ENCODE measurements around the gene SLC8A2. TPM values are rescaled to one million over a fixed set of nuclear protein-coding genes. Genes with fewer than 3 reads are reported as not detected.

Gene SLC8A2
- total RNA-seq, 1 experiment from 2014 or later: not detected

DNA sequence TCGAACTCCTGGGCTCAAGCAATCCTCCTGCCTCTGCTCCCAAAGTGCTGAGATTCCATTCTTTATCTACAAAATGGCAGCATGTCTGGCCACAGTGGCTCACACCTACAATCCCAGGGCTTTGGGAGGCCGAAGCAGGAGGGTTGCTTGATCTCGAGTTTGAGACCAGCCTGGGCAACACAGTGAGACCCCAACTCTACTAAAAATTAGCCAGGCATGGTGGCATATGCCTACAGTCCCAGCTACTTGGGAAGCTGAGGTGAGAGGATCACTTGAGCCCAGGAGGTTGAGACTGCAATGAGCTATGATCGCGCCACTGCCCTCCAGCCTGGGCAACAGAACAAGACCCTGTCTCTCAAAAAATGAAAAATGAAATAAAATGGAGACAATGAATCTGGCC, 37.0 kb upstream of the SLC8A2 start:
- no peaks in the 10 kb centered on the region for H3K9me3 ChIP-seq
- peaks cover 43% of the 10 kb centered on the region for H3K36me3 ChIP-seq
- H3K27me3 ChIP-seq: no peaks in the 10 kb centered on the region
- no peak overlapping the region for H3K4me3 ChIP-seq
- no peak for DNase-seq

DNA sequence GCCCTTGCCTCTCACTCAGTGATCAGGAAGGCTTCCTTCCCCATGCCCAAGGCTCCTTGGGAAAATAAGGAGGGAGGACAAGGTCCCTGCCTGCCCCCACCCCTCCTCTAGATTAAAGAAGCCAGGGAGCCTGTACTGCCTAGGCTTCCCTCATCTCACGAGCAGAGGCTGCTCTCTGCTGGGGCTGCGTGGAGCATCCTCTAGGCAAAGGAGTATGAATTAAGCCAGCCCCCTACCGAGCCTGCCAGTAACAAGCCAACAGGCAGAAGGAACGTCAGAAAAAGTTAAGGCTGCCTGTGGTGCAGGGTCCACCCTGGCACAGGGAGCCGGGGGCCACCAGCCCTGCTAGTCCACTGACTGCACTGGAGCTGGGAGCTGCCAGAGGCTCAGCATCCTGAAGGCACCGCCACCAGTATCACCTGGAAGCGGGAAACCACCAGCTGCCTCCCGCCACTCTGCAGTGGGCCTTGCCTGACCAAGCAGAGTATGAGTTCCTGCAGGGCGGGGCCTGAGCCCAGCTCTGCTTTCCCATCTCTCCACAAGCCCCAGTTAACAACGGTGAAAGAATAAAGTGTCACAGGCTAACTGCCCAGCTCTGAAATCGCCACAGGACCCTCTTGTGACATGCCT, 36.3 kb upstream of the SLC8A2 start:
- Histone ChIP-seq H3K4me3 (no peak overlapping the region), H3K27me3 (no peaks in the 10 kb centered on the region), H3K36me3 (peaks cover 50% of the 10 kb centered on the region), H3K9me3 (no peaks in the 10 kb centered on the region)
- no peak for DNase-seq

DNA sequence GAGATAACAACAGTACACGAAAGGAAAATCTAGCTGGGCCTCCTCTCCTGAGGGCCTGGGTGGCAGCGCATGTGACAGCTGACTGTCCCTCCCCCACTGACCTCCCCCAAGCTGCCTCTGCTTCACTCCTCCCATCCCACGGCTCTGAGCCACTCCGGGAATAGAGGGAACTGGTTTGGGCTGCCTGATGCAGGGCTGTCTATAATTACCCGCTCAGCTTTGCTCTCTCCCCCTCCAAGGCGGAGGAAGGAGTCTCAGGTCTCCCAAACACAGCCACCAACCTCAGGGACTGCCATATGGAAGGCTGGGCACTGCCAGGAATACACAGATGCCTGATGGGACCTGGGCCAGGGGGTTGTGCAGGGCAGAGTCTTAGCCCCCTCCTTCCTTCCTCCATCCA, 35.3 kb upstream of the SLC8A2 start:
- peaks cover 55% of the 10 kb centered on the region for H3K36me3 ChIP-seq
- H3K4me3 ChIP-seq: no peak overlapping the region
- DNase-seq: no peak
- no peaks in the 10 kb centered on the region for H3K27me3 ChIP-seq
- H3K9me3 ChIP-seq: no peaks in the 10 kb centered on the region

DNA sequence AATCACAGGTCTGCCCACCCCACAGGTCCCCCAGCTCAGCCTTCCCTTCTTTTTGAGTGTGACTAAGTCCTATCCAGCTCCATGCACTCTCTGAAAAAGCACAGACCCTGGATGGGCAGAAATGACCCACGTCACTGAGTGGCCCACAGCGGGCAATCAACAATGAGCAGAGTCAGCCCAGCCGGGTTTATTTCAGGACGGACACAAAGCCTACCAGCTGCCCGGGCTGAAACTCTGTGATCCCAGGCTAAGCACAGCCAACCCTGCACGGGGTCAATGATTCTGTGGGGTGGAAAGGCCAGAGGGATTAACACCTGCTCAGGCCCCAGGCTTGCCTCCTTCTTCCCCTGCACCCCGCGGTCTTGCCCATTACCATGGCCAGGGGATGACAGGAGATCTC, 34.8 kb upstream of the SLC8A2 start:
- Histone ChIP-seq H3K4me3 (no peak overlapping the region), H3K9me3 (no peaks in the 10 kb centered on the region), H3K27me3 (no peaks in the 10 kb centered on the region), H3K36me3 (peaks cover 54% of the 10 kb centered on the region)
- no peak for DNase-seq

DNA sequence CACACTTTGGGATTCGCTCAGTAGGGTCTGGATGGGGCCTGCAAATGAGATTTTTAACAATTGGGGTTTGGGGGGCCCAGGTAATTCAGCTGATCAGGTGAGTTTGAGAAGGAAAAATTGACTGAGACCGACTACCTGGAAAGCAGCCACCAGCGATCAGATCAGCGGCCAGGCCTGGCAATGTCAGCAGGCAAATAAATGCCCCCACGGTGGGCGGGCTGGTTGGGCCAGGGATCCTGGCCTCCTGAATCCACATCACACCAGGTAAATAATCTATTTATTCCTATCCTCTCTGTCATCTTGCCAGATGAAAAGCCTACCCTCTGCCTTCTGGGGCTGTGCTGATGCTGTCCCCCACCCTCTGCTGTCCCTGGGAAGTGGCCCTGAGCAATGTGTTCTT, 33.8 kb upstream of the SLC8A2 start:
- no peak for DNase-seq
- no peaks in the 10 kb centered on the region for H3K9me3 ChIP-seq
- no peaks in the 10 kb centered on the region for H3K27me3 ChIP-seq
- peaks cover 59% of the 10 kb centered on the region for H3K36me3 ChIP-seq
- H3K4me3 ChIP-seq: no peak overlapping the region

DNA sequence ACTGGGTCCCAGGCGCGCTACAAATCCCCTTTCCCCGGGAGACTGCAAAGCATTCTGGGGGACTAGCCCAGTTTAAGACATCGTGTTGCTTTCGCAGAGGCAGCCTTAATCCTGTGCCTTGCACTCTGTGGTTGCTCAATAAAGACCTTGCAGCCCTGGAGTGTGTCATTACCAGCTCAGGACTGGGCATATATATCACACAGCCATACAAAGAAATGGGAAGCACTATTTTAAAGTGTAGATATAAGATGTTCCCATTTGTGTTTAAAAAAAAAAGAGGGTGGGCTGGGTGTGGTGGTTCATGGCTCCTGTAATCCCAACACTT, 32.1 kb upstream of the SLC8A2 start:
- Histone ChIP-seq H3K9me3 (no peaks in the 10 kb centered on the region), H3K4me3 (no peak overlapping the region), H3K36me3 (peaks cover 74% of the 10 kb centered on the region), H3K27me3 (no peaks in the 10 kb centered on the region)
- DNase-seq: no peak

DNA sequence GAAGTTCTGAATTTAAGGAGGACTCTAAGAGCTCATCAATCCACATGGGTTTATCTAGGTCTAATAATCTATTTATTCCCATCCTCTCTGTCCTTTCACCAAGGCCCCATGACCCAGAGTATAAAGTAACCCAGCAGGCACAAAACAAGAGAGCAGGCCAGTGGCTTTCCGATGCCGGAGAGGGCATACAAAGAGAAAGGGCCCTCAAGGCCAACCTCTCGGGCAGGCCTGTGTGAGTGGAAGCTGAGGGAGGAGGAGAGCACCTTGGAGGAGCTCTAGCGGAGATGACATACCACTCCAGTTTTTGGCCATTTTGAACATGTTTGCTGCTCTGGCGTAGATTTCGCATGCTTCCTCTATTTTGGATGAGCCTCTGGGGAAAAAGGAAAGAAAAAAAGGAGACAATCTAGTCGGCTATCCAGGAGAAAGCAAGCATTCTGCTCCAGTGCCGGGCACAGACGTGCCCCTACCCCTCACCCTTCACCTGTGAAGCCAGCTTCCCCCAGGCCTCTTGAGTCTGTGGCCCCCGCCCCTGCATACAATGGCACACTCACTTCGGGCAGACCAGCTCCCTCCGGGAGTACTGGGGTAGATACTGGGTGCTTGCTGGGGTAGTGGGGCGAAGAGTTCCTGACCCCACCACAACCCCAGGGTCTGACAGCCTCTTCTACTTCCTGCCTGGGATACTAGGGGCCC, 31.6 kb upstream of the SLC8A2 start:
- H3K27me3 ChIP-seq: no peaks in the 10 kb centered on the region
- peaks cover 77% of the 10 kb centered on the region for H3K36me3 ChIP-seq
- no peaks in the 10 kb centered on the region for H3K9me3 ChIP-seq
- DNase-seq: no peak
- H3K4me3 ChIP-seq: no peak overlapping the region

DNA sequence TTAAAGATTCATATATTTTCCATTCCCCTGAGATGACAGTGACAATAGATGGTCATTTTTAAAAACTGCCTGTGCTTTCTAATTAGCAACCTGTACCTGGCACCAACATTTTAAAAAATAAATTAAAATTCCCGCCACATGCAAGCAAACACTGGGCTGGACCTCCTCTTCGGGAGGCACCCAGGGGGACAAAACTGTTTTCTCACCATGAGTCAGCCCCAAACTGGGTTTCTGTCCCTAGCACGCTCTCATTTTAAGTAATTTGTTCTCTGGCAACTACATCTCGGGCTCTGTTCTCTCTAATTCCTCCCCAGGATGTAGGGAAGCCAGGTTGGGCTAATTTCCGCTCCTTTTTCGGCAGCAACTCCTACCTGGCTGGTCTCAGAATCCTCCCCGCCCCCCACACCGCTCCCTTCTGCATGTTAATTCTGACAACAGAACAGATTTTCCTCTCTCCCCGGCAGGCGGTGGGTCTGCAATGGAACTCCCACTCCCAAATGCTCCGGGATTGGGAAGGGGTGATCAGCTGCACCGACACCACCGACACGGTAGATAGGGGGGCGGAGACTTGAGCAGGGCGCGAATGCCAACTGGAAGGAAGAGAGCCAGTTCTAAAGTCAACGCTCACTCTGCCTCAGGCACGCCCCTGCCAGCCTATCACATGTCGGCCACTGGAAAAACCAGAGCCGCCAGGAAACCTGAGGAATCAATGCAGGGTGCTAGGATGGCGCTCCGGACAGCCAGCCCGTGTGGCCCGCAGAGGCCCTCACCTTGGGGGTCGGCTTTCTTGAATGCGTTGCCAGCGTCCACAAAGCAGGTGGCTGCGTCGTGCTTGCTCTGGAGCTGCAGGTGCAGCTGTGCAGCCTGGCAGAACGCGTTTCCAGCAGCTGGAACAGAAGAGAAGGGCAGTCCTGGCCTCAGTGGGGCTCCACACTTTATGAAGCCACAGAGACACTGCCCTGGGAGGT, 28.5 kb upstream of the SLC8A2 start:
- Histone ChIP-seq H3K4me3 (no peak overlapping the region), H3K36me3 (peaks cover 84% of the 10 kb centered on the region), H3K27me3 (no peaks in the 10 kb centered on the region), H3K9me3 (no peaks in the 10 kb centered on the region)
- DNase-seq: no peak

DNA sequence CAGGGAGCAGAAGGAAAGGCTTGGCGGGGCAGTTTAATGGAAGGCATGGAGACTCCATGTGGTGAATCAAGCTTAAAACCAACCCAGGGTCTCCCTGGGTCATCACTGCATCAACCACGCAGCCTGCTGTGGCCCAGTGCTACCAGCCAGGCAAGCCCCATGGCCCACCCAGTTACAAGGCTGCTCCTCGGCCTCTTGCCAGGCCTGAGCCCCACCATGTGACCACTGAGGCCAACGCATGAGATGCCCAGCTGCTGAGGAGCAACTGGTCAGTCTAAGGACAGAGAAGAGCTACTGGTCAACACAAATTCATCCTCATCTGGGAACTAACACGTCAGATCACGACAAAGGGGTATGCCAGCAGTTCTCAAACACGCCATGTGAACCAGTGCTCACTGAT, 27.7 kb upstream of the SLC8A2 start:
- peaks cover 82% of the 10 kb centered on the region for H3K36me3 ChIP-seq
- no peak for DNase-seq
- no peak overlapping the region for H3K4me3 ChIP-seq
- no peaks in the 10 kb centered on the region for H3K27me3 ChIP-seq
- H3K9me3 ChIP-seq: no peaks in the 10 kb centered on the region

DNA sequence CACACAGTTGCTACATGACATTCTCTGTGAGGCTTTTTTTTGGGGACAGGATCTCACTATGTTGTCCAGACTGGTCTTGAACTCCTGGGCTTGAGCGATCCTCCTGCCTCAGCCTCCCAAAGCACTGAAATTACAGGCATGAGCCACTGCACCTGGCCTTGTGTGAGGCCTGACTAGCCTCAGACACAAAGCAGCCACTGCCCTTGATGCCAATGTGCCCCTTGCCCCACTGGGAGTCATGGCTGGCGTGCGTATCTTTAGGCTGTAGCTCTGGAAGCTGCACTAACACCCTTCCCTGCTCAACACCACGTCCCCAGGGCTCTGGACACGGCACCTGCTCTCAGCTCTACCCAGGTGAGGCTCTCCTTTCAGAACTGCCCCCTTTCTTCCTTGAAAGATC, 26.9 kb upstream of the SLC8A2 start:
- no peaks in the 10 kb centered on the region for H3K9me3 ChIP-seq
- H3K36me3 ChIP-seq: peaks cover 84% of the 10 kb centered on the region
- H3K27me3 ChIP-seq: no peaks in the 10 kb centered on the region
- DNase-seq: no peak
- no peak overlapping the region for H3K4me3 ChIP-seq

DNA sequence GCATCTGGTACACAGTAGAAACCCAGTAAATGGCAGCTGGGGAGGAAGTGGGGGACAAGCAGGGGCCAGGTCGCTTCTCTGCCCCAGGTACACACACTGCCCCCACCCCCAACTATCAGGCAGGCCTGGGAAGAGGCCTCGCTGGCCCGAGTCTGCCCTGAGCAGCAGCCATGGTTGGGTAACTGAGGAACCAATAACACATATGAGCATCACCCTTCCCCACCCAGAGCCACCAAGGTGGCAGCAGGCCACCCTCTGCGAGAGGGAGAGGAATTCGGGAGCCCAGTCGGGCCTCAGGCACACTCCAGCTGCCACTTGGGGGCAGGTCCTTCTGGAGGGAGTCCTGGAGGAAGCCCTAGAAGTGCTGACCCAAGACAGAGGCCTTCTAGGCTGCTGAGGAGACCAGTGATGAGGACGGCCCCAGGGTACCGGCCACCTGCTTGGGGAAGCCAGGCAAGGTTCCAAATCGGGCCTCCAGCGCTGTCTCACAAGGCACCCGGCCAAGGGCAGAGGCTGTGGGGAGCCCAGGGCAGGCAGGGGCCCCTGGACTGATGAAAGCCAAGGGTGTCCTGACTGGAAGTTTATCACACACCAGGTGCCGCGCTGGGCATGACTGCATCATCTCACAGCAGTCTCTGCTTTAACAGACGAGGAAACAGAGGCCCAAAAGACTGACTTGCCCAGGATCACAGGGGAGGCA, 26.3 kb upstream of the SLC8A2 start:
- no peak for DNase-seq
- H3K9me3 ChIP-seq: no peaks in the 10 kb centered on the region
- H3K27me3 ChIP-seq: no peaks in the 10 kb centered on the region
- H3K36me3 ChIP-seq: peaks cover 80% of the 10 kb centered on the region
- H3K4me3 ChIP-seq: no peak overlapping the region

DNA sequence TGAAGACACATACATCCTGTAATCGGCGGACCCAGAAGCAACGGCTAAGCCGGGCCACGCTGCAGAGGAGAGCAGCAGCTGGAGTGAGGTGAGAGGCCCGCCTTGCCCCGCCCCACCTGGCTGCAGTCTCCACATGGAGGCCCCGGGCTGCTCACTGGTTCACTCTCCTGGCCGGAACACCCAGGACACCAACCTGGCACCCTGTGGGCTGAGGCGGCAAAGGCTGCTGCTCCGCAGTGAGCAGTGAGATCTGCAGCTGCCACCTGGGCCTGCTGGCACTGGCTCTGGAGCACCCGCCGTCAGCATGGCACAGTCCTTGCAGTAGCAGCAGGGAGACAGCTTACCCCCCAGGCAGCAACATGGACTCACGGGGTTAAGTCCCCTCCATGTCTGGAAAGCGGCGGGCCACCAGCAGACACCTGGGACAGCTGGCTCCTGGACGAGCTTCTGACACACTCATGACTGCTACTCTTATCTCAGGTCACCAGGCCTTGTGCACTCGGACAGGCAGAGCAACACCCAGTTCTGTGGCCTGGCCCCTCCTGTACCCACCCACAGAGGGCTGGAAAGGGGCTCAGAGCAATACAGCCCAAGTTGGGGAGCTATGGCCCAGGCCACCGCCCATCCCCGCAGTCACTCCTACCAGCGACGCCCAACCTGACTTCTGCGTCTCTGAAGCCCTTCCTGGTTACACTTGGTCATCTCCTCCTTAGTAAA, 25.5 kb upstream of the SLC8A2 start:
- H3K9me3 ChIP-seq: no peaks in the 10 kb centered on the region
- no peak overlapping the region for H3K4me3 ChIP-seq
- DNase-seq: no peak
- no peaks in the 10 kb centered on the region for H3K27me3 ChIP-seq
- peaks cover 77% of the 10 kb centered on the region for H3K36me3 ChIP-seq

DNA sequence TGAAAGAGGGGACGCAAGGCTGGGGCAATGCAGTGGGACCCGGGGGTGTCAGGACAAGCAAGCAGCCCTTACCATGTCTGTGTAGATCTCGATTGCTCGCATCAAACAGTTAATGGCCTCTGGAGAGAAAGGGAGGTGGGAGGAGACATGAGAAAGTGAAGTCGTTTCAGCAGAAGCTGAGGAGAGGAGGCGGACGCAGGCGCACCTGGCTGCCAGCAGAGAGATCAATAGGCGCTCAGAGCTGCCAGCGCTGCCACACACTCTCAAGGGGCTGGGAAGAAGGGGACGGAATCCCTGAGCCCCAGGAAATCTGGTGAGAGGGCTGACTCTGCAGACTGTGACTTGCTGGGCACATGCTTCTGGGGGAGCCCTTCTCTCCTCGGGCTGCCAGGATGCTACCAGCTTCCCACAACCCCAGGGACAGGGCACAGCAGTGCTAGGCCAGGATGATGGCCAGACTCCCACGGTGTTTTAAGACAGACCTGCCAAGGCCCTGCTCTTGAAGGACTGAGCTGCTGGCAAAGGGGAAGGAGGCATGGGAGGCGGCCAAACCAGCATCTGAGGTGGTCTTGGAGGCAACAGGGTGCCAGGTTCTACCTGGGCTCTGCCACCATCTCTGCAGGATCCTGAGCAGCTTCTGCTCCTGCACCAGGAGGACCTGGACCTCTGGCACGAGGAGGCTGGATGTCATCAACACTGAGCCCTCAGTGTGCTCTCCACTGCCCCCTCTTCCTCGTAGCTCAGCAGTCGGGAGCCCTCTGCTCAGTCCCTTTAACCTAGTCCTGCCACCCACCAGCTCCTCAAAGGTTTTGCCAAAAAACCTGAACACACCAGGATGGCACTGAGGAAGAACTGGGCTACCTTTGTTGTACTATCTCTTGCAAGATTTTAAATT, 24.0 kb upstream of the SLC8A2 start:
- H3K9me3 ChIP-seq: no peaks in the 10 kb centered on the region
- no peak overlapping the region for H3K4me3 ChIP-seq
- no peaks in the 10 kb centered on the region for H3K27me3 ChIP-seq
- no peak for DNase-seq
- H3K36me3 ChIP-seq: peaks cover 84% of the 10 kb centered on the region

DNA sequence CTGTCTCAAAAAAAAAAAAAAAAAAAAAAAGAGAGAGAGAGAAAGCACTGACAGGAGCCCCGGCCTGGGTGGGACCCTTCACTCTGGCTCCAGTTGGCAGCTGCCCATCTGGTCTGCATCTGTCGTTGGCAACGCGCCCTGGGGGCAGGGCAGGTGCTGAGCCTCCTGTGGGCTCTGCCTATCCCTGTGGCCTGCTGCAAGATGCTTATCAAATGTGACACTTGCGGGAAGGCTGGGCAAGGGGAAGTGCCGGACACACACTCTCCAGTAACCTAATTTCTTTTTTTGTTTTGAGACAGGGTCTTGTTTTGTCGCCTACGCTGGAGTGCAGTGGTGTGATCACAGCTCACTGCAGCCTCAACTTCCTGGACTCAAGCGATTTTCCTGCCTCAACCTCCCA, 23.0 kb upstream of the SLC8A2 start:
- Histone ChIP-seq H3K9me3 (no peaks in the 10 kb centered on the region), H3K27me3 (no peaks in the 10 kb centered on the region), H3K36me3 (peaks cover 84% of the 10 kb centered on the region), H3K4me3 (no peak overlapping the region)
- no peak for DNase-seq

DNA sequence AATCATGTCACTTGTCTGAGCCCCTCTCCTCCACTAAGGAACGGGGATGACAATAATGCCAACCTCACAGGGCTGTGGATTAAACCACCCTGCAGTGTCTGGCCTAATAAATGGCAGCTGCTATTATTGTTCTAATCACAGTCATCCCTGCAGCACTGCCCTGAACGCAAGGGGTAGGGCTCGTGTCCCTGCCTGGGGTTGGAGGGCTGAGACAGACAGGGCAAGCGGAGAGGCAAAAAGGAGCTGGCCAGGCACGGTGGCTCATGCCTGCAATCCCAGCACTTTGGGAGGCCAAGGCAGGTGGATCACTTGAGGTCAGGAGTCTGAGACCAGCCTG, 22.5 kb upstream of the SLC8A2 start:
- Histone ChIP-seq H3K36me3 (peaks cover 84% of the 10 kb centered on the region), H3K27me3 (no peaks in the 10 kb centered on the region), H3K4me3 (no peak overlapping the region), H3K9me3 (no peaks in the 10 kb centered on the region)
- no peak for DNase-seq

All from MG63 (cell line).